Measurements from ENCODE around the gene PNMA5. TPM values are rescaled to one million over a fixed set of nuclear protein-coding genes. Genes with fewer than 3 reads are reported as not detected.

PNMA5 gene
- total RNA-seq, 1 experiment from 2014 or later = 0.13 TPM

DNA sequence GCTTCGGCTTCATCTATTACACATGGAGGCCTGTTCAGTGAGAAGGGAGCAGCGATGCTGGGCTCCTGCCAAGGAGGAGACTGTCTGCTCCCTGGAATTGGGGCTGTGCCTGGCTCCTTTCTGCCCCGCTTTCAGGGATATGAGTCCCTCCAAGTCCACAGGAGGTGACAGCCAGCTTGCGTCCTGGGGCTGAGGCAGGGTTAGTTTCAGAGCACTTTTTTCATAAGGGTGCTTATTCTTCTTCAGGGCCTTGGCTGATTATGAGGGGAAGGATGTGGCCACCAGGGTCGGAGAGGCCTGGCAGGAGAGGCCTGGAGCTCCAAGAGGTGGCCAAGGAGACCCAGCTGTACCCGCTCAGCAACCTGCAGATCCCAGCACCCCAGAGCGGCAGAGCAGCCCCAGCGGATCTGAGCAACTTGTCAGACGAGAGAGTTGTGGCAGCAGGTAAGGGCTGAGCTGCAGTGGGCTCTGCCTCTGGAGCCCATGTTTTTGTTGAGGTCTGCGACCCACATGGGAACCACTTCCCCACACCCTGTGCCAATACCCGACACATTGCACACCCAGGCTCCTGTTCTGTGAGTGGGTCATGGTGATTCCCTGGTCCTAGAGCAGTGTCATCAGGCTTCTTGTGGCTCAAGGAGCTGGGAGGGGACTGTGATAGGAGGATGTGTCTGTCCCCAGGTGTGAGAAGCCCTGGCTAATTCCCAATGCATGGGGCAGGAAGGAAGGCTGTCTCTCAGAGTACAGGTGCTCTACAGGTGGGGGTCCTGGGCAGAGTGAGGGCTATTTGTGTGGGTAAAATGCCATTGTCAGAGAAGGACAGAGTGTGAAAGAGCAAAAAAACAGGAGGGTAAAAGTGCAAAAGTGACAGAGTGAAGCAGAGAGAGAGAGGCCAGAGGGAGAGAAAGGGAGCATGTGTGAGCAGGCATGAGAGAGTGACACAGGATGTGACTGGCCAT is 48.6 kb downstream of the PNMA5 start (continued):
- TF ChIP-seq, protein P1, sequence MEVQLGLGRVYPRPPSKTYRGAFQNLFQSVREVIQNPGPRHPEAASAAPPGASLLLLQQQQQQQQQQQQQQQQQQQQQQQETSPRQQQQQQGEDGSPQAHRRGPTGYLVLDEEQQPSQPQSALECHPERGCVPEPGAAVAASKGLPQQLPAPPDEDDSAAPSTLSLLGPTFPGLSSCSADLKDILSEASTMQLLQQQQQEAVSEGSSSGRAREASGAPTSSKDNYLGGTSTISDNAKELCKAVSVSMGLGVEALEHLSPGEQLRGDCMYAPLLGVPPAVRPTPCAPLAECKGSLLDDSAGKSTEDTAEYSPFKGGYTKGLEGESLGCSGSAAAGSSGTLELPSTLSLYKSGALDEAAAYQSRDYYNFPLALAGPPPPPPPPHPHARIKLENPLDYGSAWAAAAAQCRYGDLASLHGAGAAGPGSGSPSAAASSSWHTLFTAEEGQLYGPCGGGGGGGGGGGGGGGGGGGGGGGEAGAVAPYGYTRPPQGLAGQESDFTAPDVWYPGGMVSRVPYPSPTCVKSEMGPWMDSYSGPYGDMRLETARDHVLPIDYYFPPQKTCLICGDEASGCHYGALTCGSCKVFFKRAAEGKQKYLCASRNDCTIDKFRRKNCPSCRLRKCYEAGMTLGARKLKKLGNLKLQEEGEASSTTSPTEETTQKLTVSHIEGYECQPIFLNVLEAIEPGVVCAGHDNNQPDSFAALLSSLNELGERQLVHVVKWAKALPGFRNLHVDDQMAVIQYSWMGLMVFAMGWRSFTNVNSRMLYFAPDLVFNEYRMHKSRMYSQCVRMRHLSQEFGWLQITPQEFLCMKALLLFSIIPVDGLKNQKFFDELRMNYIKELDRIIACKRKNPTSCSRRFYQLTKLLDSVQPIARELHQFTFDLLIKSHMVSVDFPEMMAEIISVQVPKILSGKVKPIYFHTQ (CRISPR knock-in tag; IDR thresholded peaks at IDR 0.05) = no peak
- no peak for TF ChIP-seq MXD4 (CRISPR knock-in tag; IDR thresholded peaks at IDR 0.05; ENCODE audit: borderline replicate concordance)
- no peak for TF ChIP-seq ZNF232 (CRISPR knock-in tag; IDR thresholded peaks at IDR 0.05)

DNA sequence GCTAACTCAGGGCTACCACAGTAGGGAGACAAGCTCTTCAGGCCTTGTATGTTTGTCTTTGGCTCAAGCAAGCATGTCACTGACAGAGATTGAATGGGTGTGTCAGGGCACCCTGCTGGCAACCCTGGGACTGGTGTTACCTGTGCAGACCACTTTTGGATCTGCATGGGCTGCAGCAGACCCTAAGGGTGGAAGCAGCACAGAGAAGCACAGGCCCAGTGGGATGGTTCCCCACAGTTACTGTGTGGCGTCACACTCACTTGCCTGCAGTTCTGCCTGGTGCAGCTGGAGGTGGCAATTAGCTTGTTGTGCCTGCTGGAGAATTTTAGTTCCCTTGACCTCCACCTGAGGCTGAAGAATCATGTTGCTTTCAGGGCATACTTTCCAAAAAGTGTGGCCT is 50.1 kb downstream of the PNMA5 start:
- peaks cover 6% of the 10 kb centered on the region for H3K27me3 Mint-ChIP-seq (ENCODE audit: low read depth)
- ATAC-seq (no peak), DNase-seq (ENCODE audit: low spot score) (no peak)
- H3K27ac Mint-ChIP-seq = no peak overlapping the region
- peaks cover 9% of the 10 kb centered on the region for H3K4me1 Mint-ChIP-seq
- H3K36me3 Mint-ChIP-seq = no peaks in the 10 kb centered on the region
- POLR2A ChIA-PET = no interaction called here
- TF ChIP-seq, protein P2, sequence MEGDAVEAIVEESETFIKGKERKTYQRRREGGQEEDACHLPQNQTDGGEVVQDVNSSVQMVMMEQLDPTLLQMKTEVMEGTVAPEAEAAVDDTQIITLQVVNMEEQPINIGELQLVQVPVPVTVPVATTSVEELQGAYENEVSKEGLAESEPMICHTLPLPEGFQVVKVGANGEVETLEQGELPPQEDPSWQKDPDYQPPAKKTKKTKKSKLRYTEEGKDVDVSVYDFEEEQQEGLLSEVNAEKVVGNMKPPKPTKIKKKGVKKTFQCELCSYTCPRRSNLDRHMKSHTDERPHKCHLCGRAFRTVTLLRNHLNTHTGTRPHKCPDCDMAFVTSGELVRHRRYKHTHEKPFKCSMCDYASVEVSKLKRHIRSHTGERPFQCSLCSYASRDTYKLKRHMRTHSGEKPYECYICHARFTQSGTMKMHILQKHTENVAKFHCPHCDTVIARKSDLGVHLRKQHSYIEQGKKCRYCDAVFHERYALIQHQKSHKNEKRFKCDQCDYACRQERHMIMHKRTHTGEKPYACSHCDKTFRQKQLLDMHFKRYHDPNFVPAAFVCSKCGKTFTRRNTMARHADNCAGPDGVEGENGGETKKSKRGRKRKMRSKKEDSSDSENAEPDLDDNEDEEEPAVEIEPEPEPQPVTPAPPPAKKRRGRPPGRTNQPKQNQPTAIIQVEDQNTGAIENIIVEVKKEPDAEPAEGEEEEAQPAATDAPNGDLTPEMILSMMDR (IDR thresholded peaks at IDR 0.05) = no peak
- TF ChIP-seq ATF1 (CRISPR knock-in tag; IDR thresholded peaks at IDR 0.05) = no peak
- TF ChIP-seq ZNF121 (CRISPR knock-in tag; IDR thresholded peaks at IDR 0.05) = no peak
- TF ChIP-seq, protein P3, sequence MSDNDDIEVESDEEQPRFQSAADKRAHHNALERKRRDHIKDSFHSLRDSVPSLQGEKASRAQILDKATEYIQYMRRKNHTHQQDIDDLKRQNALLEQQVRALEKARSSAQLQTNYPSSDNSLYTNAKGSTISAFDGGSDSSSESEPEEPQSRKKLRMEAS (CRISPR knock-in tag; IDR thresholded peaks at IDR 0.05) = no peak
- no peak for TF ChIP-seq GTF2I (CRISPR knock-in tag; conservative IDR thresholded peaks at IDR 0.05)
- no peak for TF ChIP-seq NR2C2 (CRISPR knock-in tag; IDR thresholded peaks at IDR 0.05)
- TF ChIP-seq HMGA2 (CRISPR knock-in tag; IDR thresholded peaks at IDR 0.05) = no peak
- no peak for TF ChIP-seq ZBTB21 (CRISPR knock-in tag; IDR thresholded peaks at IDR 0.05; ENCODE audit: borderline replicate concordance)
- TF ChIP-seq, protein P4, sequence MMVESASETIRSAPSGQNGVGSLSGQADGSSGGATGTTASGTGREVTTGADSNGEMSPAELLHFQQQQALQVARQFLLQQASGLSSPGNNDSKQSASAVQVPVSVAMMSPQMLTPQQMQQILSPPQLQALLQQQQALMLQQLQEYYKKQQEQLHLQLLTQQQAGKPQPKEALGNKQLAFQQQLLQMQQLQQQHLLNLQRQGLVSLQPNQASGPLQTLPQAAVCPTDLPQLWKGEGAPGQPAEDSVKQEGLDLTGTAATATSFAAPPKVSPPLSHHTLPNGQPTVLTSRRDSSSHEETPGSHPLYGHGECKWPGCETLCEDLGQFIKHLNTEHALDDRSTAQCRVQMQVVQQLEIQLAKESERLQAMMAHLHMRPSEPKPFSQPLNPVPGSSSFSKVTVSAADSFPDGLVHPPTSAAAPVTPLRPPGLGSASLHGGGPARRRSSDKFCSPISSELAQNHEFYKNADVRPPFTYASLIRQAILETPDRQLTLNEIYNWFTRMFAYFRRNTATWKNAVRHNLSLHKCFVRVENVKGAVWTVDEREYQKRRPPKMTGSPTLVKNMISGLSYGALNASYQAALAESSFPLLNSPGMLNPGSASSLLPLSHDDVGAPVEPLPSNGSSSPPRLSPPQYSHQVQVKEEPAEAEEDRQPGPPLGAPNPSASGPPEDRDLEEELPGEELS (CRISPR knock-in tag; IDR thresholded peaks at IDR 0.05) = no peak
- no peak for TF ChIP-seq IRF2 (CRISPR knock-in tag; IDR thresholded peaks at IDR 0.05; ENCODE audit: borderline replicate concordance, low read depth)
- no peak for TF ChIP-seq ZNF317 (CRISPR knock-in tag; IDR thresholded peaks at IDR 0.05; ENCODE audit: borderline replicate concordance, low read depth)
- TF ChIP-seq FOXJ3 (CRISPR knock-in tag; IDR thresholded peaks at IDR 0.05; ENCODE audit: borderline replicate concordance) = no peak
- no peak for TF ChIP-seq ZNF396 (CRISPR knock-in tag; IDR thresholded peaks at IDR 0.05; ENCODE audit: borderline replicate concordance)
- no peak for TF ChIP-seq ZNF138 (CRISPR knock-in tag; conservative IDR thresholded peaks at IDR 0.05)
- no peak for TF ChIP-seq ELF4 (CRISPR knock-in tag; IDR thresholded peaks at IDR 0.05; ENCODE audit: low read depth)
- no peak for TF ChIP-seq NR3C1 (CRISPR knock-in tag; conservative IDR thresholded peaks at IDR 0.05; ENCODE audit: low read depth)
- TF ChIP-seq, protein P5, sequence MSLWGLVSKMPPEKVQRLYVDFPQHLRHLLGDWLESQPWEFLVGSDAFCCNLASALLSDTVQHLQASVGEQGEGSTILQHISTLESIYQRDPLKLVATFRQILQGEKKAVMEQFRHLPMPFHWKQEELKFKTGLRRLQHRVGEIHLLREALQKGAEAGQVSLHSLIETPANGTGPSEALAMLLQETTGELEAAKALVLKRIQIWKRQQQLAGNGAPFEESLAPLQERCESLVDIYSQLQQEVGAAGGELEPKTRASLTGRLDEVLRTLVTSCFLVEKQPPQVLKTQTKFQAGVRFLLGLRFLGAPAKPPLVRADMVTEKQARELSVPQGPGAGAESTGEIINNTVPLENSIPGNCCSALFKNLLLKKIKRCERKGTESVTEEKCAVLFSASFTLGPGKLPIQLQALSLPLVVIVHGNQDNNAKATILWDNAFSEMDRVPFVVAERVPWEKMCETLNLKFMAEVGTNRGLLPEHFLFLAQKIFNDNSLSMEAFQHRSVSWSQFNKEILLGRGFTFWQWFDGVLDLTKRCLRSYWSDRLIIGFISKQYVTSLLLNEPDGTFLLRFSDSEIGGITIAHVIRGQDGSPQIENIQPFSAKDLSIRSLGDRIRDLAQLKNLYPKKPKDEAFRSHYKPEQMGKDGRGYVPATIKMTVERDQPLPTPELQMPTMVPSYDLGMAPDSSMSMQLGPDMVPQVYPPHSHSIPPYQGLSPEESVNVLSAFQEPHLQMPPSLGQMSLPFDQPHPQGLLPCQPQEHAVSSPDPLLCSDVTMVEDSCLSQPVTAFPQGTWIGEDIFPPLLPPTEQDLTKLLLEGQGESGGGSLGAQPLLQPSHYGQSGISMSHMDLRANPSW (CRISPR knock-in tag; conservative IDR thresholded peaks at IDR 0.05; ENCODE audit: low read depth) = no peak
- no peak for TF ChIP-seq JUN (CRISPR knock-in tag; IDR thresholded peaks at IDR 0.05)
- no peak for TF ChIP-seq NFATC4 (CRISPR knock-in tag; IDR thresholded peaks at IDR 0.05)
- TF ChIP-seq JAZF1 (CRISPR knock-in tag; IDR thresholded peaks at IDR 0.05) = no peak
- CTCF ChIA-PET = no interaction called here
- H3K4me3 Mint-ChIP-seq = no peak overlapping the region
- no peaks in the 10 kb centered on the region for H3K9me3 Mint-ChIP-seq

Measured in WTC11 (cell line).